ES-I3 (cell line): Measurements from ENCODE around the gene FECH.

Source experiments
- H3K36me3 ChIP-seq: 2 replicates; pipeline ENCODE4 v1.6.1; 2013; ENCODE audit warnings: mild to moderate bottlenecking, low read length, control low read depth, moderate library complexity; ENCODE audit not compliant: insufficient read depth
- H3K4me1 ChIP-seq: 2 replicates; pipeline ENCODE4 v1.6.1; 2013; ENCODE audit warnings: mild to moderate bottlenecking, control low read depth, low read length; ENCODE audit not compliant: insufficient read depth
- H3K9ac ChIP-seq: 2 replicates; pipeline ENCODE4 v1.6.1; 2013; ENCODE audit warnings: low read depth, mild to moderate bottlenecking, low read length, moderate library complexity
- H3K9me3 ChIP-seq: 2 replicates; pipeline ENCODE4 v1.6.1; 2013; ENCODE audit warnings: mild to moderate bottlenecking, low read length, moderate library complexity; ENCODE audit not compliant: control insufficient read depth, insufficient read depth

Gene FECH

DNA sequence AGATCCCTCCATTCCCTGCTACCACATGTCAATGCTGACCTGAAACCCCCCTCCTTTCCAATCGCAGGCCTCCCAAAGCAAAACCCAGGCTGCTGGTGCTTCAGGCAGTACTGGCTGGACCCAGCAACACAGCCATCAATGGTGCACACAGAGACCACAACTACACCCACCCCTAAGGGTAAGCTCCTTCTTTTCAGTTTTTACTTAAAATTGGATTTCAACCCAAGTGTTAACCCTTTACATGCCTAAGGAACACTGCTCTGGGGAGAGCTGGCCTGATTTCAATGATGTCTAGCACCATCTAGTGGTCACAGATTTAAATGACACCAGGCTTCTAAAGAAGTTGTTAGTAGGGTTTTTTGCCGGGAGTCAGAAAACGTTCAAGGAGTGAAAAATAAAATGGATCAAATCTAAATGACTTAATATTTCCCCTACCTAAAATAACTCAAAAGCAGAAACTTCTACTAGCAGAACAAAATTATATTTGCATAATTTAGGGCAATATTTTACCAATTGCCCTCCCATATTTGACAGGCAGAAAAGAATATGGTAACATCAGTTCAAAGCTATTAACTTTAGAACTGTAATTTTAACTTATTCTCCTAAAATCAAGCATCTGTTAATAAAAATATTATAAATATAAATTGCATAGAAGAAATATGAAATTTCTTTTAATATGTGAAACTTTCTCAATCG, 24.6 kb downstream of the FECH start:
- Histone ChIP-seq H3K36me3 (no peaks in the 10 kb centered on the region; the same call in 1 of the 2 replicates), H3K9ac (no peak overlapping the region), H3K9me3 (no peaks in the 10 kb centered on the region), H3K4me1 (peaks cover 7% of the 10 kb centered on the region)

- Histone ChIP-seq H3K9ac (no peak overlapping the region), H3K4me1 (peaks cover 7% of the 10 kb centered on the region), H3K9me3 (no peaks in the 10 kb centered on the region), H3K36me3 (no peaks in the 10 kb centered on the region; the same call in 1 of the 2 replicates)
Observed at GRCh38 chr18:57561261-57561660, 25.2 kb downstream of the FECH start.

DNA sequence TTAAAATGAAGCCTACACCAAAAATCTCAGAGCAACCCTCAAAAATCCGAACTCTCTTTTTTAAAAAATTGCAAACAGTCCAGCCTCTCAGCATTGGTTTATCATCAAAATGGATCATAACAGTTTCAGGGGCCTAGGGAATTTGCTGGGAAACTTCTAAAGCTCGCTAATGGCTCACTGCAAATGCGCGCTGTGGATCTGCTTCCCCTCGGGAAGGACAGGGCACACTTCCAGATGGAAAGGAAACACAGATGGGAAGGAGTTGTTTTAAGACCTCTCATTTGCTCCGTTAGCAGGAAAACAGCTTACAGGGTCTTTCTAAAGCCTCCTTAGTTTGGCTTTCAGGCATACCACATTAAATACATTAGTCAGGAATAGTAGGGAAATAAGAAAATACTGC, 27.2 kb downstream of the FECH start:
- no peaks in the 10 kb centered on the region; the same call in 1 of the 2 replicates for H3K36me3 ChIP-seq
- H3K9me3 ChIP-seq, result no peaks in the 10 kb centered on the region
- no peak overlapping the region for H3K9ac ChIP-seq
- H3K4me1 ChIP-seq, result peaks cover 7% of the 10 kb centered on the region

- Histone ChIP-seq H3K9ac (no peak overlapping the region), H3K36me3 (no peaks in the 10 kb centered on the region; the same call in 1 of the 2 replicates), H3K9me3 (no peaks in the 10 kb centered on the region), H3K4me1 (no peaks in the 10 kb centered on the region; the same call in 1 of the 2 replicates)
Observed at GRCh38 chr18:57555134-57555533, 31.4 kb downstream of the FECH start.

DNA sequence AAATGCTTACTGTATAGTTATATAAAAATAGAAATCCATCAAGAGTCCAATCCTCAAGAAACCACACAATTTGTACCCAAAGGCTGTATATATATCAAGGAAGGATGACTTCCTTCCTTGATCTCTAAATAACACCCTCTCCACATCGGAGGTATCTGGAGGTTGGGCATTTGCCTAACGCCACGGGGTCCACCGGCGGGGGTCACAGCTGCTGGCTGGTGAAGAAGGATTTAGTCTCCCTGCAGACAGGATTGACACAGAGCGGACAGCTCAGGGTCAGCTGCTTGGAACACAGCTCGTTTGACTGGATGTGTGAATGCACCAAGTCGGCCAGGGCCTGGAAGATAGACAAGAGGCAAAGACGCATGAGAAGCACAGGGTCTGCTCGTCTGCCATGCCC, 36.0 kb downstream of the FECH start:
- no peaks in the 10 kb centered on the region; the same call in 1 of the 2 replicates for H3K36me3 ChIP-seq
- no peaks in the 10 kb centered on the region for H3K9me3 ChIP-seq
- no peak overlapping the region for H3K9ac ChIP-seq
- H3K4me1 ChIP-seq, result no peaks in the 10 kb centered on the region

GRCh38 chr18:57547260-57547659, 39.2 kb downstream of the FECH start:
- Histone ChIP-seq H3K36me3 (no peaks in the 10 kb centered on the region; the same call in 1 of the 2 replicates), H3K9me3 (no peaks in the 10 kb centered on the region), H3K4me1 (no peaks in the 10 kb centered on the region), H3K9ac (no peak overlapping the region)

DNA sequence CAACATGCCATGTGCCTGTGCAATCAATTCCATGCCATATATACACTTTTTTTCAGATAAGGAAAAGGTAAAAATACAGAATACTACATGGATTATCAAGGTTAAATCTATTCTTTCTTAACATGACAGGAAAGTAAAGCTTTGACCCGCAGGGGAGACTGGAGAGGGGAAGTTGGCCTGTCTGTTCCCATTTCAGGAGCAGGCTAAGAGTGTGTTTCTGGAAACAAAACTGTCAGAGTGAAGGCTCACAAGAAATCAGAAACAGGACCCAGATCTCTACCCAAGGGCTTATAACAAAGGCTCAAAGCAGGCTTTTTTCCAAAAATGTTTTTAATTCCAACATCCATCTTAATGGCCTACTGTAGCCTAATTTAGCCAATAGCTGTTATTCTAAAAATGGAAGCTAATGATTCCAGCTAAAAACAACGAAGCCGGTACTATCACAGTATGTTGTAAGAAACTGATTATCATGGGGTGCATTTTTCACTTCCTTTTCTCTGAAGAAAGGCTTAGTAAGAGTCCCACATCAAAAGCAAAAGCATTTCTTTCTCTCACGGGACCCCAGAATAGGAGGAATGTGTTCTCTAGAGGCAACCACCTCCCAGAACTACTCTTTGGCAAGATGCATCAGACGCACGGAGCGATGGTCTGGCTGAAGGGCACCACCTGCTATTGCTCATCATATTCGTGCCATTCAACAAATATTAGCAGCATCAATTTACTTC, 41.4 kb downstream of the FECH start:
- Histone ChIP-seq H3K4me1 (no peaks in the 10 kb centered on the region), H3K9ac (no peak overlapping the region), H3K9me3 (no peaks in the 10 kb centered on the region), H3K36me3 (no peaks in the 10 kb centered on the region)

DNA sequence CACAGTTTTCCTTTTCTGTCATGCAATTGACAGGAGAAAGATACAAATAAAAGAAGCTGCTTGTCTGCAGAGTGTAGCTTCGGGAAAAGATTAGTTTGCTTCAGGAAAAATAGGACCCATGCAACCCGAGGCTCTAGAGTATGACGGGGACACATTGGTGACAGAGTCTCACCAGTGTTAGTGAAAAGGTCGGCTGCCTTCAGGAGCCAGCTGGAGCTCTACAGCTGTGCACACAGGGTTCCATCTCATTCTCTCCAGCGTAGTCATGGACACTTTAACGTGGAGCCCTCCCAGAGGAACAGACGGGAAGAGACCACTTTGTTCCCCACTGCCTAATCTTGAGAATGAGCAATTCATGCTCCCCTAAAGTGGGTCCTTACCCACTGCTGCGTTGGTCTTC, 42.9 kb downstream of the FECH start:
- Histone ChIP-seq H3K9me3 (no peaks in the 10 kb centered on the region), H3K36me3 (no peaks in the 10 kb centered on the region), H3K9ac (no peak overlapping the region), H3K4me1 (no peaks in the 10 kb centered on the region)

DNA sequence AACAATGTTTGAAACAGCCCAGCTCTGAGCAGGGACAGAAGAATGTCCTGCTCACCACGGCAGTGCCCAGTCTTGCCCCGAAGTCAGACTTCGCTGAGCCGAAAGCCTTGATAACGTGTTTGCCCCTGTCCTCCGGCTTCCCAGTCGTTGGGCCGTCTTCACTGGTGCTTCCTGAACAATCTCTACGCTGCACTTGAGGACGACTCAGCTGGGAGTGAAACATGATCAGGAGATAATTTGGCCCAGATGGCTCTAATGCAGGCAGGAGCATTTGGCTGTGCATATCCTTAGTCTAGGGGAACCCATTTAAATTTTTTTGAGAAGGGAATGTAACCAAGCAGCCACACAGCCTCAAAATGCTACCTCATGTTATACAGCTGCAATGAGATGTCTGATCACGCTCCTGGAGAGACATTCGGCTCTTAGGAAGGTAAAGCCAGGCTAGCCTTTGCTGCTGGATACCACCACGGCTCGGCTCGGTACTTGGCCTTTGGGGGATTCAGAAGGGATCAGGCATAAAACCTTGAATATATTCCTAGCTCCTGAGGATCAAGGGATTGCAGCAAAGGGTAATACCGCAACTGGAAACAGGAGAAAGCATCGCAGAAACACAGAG, 43.6 kb downstream of the FECH start:
- H3K36me3 ChIP-seq, result no peaks in the 10 kb centered on the region
- no peaks in the 10 kb centered on the region for H3K4me1 ChIP-seq
- H3K9me3 ChIP-seq, result no peaks in the 10 kb centered on the region
- no peak overlapping the region for H3K9ac ChIP-seq

GRCh38 chr18:57542126-57542525, 44.4 kb downstream of the FECH start:
- Histone ChIP-seq H3K36me3 (no peaks in the 10 kb centered on the region), H3K4me1 (no peaks in the 10 kb centered on the region), H3K9ac (no peak overlapping the region), H3K9me3 (no peaks in the 10 kb centered on the region)

- H3K9ac ChIP-seq, result no peak overlapping the region
- H3K4me1 ChIP-seq, result no peaks in the 10 kb centered on the region
- no peaks in the 10 kb centered on the region for H3K36me3 ChIP-seq
- H3K9me3 ChIP-seq, result no peaks in the 10 kb centered on the region
Observed at GRCh38 chr18:57539702-57540101, 46.8 kb downstream of the FECH start.

DNA sequence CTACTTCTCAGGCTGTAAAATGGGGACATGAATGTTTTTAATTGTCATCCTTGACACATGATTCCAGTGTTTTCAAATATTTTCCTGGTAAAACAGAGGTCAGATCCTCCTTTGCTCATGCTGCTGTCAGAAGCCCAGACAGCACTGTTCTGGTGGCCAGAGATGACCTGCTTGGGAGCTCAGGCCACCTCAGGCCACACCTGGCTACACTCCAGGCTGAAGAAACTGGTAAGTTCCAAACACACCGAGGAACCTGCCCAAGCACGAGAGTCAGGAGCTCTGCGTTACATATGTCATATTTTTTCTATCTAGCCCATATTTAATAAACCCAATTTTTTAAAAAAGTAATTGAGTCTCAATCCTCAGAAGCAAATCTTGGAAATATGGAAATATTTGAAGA, 47.9 kb downstream of the FECH start:
- Histone ChIP-seq H3K9me3 (no peaks in the 10 kb centered on the region), H3K36me3 (no peaks in the 10 kb centered on the region)

GRCh38 chr18:57534511-57534909, 52.0 kb downstream of the FECH start:
- Histone ChIP-seq H3K4me1 (peaks cover 8% of the 10 kb centered on the region), H3K9ac (no peak overlapping the region)

More for the DNA sequence above, 47.9 kb downstream of the FECH start:
- H3K4me1 ChIP-seq, result peaks cover 2% of the 10 kb centered on the region; the same call in 1 of the 2 replicates
- H3K9ac ChIP-seq, result no peak overlapping the region

DNA sequence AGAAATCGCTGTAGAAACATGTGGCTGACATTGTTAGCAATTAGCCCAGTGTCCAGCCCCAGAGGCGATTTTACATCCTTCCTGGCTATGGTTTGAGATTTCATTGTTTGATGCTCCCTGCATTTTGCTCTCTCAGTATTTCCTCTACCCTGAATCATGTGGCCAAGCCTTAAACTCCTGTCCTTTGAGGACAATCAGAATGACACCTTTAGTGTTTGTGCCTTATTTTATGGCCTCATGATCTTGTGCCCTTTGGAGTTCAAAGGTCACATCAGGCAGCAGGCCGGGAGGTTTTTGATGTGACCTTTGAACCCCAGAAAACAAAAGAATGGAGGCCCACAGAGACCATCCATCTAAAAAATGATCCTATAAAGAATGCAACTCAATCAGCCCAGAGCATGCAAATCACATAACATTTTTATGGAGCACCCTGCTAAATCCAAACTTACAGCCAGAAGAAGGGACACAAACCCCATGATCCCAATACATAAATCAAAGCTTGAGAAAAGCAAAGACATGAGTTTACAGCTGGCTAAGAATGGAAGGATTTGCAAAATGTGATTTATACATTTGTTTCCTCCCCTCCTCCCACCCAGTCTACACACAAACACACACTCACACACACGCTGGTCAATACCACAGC, 52.5 kb downstream of the FECH start:
- H3K9me3 ChIP-seq, result no peaks in the 10 kb centered on the region
- H3K9ac ChIP-seq, result no peak overlapping the region
- no peaks in the 10 kb centered on the region for H3K36me3 ChIP-seq
- H3K4me1 ChIP-seq, result peaks cover 8% of the 10 kb centered on the region

More at GRCh38 chr18:57534511-57534909, 52.0 kb downstream of the FECH start:
- Histone ChIP-seq H3K9me3 (no peaks in the 10 kb centered on the region), H3K36me3 (no peaks in the 10 kb centered on the region)
